GM12878 (cell line): Measurements from ENCODE around the gene DNAH1. TPM values are rescaled to one million over a fixed set of nuclear protein-coding genes. Genes with fewer than 3 reads are reported as not detected.

ENCODE experiments used
- CHD2 ChIP-seq: IDR thresholded peaks from 2 replicates; pipeline ENCODE4 v1.6.1; 2011; ENCODE audit warnings: low read depth, low read length, improper control_type of control experiment, borderline replicate concordance
- CREB1 ChIP-seq: IDR thresholded peaks from 2 replicates; pipeline ENCODE4 v1.6.1; 2012; ENCODE audit warnings: low read depth, mild to moderate bottlenecking, inconsistent platforms
- IKZF2 ChIP-seq, 2 experiments: fragments of 450-650 bp; IDR thresholded peaks; 2 replicates each; pipeline ENCODE4 v1.6.1; 2017; ENCODE audit warnings: mild to moderate bottlenecking in 2 of 2, moderate library complexity in 2 of 2
- JUNB ChIP-seq: IDR thresholded peaks from 2 replicates; pipeline ENCODE4 v1.6.1; 2016; ENCODE audit warnings: antibody characterized with exemption, mild to moderate bottlenecking
- MXI1 ChIP-seq: fragments of 150-350 bp; IDR thresholded peaks from 2 replicates; pipeline ENCODE4 v1.6.1; 2011; ENCODE audit warnings: low read depth, mild to moderate bottlenecking, inconsistent platforms, low read length, improper control_type of control experiment
- MYC ChIP-seq: IDR thresholded peaks from 2 replicates; pipeline ENCODE4 v1.6.1; 2011; ENCODE audit warnings: mild to moderate bottlenecking, low read length, moderate library complexity, inconsistent platforms; ENCODE audit not compliant: insufficient read depth, insufficient replicate concordance, insufficient read length, severe bottlenecking
- POLR2AphosphoS5 ChIP-seq: IDR thresholded peaks from 2 replicates; pipeline ENCODE4 v1.6.1; 2011; ENCODE audit warnings: mild to moderate bottlenecking, low read length, inconsistent platforms
- RAD21 ChIP-seq: IDR thresholded peaks from 2 replicates; pipeline ENCODE4 v1.6.1; 2011; ENCODE audit warnings: mild to moderate bottlenecking, low read depth, low read length, moderate library complexity; ENCODE audit not compliant: insufficient read depth
- SMC3 ChIP-seq: IDR thresholded peaks from 2 replicates; pipeline ENCODE4 v1.6.1; 2011; ENCODE audit warnings: low read length, improper control_type of control experiment, borderline replicate concordance
- SREBF2 ChIP-seq: IDR thresholded peaks from 2 replicates; pipeline ENCODE4 v1.6.1; 2012; ENCODE audit warnings: mild to moderate bottlenecking, low read length
- SUPT20H ChIP-seq: IDR thresholded peaks from 2 replicates; pipeline ENCODE4 v1.6.1; 2011; ENCODE audit warnings: low read depth, mild to moderate bottlenecking, low read length, moderate library complexity, borderline replicate concordance; ENCODE audit not compliant: control insufficient read depth
- TAF1 ChIP-seq: IDR thresholded peaks from 2 replicates; pipeline ENCODE4 v1.6.1; 2011; ENCODE audit warnings: mild to moderate bottlenecking, low read depth, low read length, borderline replicate concordance
- TCF3 ChIP-seq: IDR thresholded peaks from 2 replicates; pipeline ENCODE4 v1.6.1; 2012; ENCODE audit warnings: low read depth, mild to moderate bottlenecking, low read length, borderline replicate concordance; ENCODE audit not compliant: insufficient read depth
- ZNF384 ChIP-seq: IDR thresholded peaks from 2 replicates; pipeline ENCODE4 v1.6.1; 2012; ENCODE audit warnings: low read depth, mild to moderate bottlenecking, low read length, improper control_type of control experiment, borderline replicate concordance
- ZNF687 ChIP-seq: fragments of 450-650 bp; IDR thresholded peaks from 2 replicates; pipeline ENCODE4 v1.6.1; 2017; ENCODE audit warnings: mild to moderate bottlenecking, moderate library complexity
- polyA plus RNA-seq, 11 experiments: library from polyadenylated mRNA; depleted of rRNA in 4 of 11; unstranded in 6 of 11; stranded (reverse) in 5 of 11; fragments of >200 nt; fragmentation: Nextera tagmentation in 4 of 11; fragmentation: Illumina TruSeq in 1 of 11; extraction: Ambion mirVana in 4 of 11; extraction: Trizol in 1 of 11; gene quantifications; 1 replicate in 1 of 11; 2 replicates in 10 of 11; pipeline versions ENCODE4 v1.2.1 to v1.2.3, GENCODE V29; 2011 to 2016; ENCODE audit warnings: inconsistent platforms in 2 of 11, missing spikeins in 2 of 11, low read depth in 1 of 11
- total RNA-seq, 4 experiments: library from RNA; depleted of rRNA in 3 of 4; stranded (reverse); fragments of >200 nt in 3 of 4; fragmentation: Illumina TruSeq in 1 of 4; extraction: Trizol in 1 of 4; gene quantifications; 2 replicates each; pipeline versions ENCODE4 v1.2.1 to v1.2.3, GENCODE V29; 2013 to 2021
- TF ChIP-seq, protein P1 (sequence below): fragments of 450-650 bp; IDR thresholded peaks from 2 replicates; pipeline ENCODE4 v1.6.1; 2014; ENCODE audit warnings: mild to moderate bottlenecking
- TF ChIP-seq, protein P2 (sequence below): IDR thresholded peaks from 2 replicates; pipeline ENCODE4 v1.6.1; 2011; ENCODE audit warnings: mild to moderate bottlenecking, low read depth, low read length, moderate library complexity; ENCODE audit not compliant: insufficient replicate concordance
- TF ChIP-seq, protein P3 (sequence below): fragments of 450-650 bp; IDR thresholded peaks from 2 replicates; pipeline ENCODE4 v1.6.1; 2017; ENCODE audit warnings: mild to moderate bottlenecking, moderate library complexity

The DNAH1 gene
- total and polyA plus RNA-seq, 10 of the 15 experiments (the other 5 are each of a cell fraction or from before 2014, with no cell fraction given) = 0.31 to 5.8 (median 2.7) TPM

DNA sequence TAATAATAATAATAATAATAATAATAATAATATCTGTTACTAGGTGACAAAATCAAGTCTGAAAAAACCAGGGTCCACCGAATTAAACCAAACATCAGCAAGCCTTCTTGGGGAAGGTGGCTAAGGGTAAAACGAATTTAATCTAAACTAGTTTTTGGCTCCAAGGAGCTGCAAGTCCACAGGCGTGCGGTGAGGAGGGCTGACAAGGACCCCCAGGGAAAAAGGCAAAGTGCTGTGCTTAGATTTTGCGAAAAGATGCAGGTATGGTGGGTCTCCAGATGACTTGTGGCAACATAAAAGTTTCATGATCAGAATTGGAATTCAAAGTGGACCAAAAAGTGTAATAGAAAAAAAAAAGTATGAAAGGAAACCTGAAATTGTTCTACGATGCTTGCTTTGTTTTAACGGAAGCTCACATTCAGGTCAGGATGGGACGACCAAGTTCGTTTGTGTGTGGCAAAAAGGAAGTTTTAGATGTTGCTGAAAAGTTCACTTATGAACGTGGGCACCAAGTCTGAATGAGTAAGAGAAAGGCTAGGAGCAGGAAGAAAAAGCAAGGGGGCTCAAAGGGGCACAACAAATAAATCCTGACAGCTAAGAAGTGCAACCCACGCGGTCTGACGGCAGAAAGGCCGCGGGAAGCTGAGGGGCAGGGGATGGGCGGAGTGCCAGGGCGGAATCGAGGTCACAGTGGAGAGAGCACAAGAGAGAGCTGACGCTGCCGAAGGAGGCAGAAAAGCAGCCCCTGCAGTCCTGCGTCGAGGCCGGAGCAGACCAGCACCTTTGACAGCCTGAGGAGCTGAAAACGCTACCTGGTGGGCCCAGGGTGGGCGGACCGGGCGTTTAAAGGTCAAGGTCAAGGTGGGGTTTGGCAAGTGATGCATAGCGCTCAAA, 38.8 kb upstream of the DNAH1 start (continued):
- TF ChIP-seq TAF1 = peak; percentile 60; the same call in 1 of the 2 replicates
- TF ChIP-seq, protein P1, sequence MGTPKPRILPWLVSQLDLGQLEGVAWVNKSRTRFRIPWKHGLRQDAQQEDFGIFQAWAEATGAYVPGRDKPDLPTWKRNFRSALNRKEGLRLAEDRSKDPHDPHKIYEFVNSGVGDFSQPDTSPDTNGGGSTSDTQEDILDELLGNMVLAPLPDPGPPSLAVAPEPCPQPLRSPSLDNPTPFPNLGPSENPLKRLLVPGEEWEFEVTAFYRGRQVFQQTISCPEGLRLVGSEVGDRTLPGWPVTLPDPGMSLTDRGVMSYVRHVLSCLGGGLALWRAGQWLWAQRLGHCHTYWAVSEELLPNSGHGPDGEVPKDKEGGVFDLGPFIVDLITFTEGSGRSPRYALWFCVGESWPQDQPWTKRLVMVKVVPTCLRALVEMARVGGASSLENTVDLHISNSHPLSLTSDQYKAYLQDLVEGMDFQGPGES = no peak
- peak; percentile 55; the same call in 1 of the 2 replicates for TF ChIP-seq CREB1
- TF ChIP-seq, protein P2, sequence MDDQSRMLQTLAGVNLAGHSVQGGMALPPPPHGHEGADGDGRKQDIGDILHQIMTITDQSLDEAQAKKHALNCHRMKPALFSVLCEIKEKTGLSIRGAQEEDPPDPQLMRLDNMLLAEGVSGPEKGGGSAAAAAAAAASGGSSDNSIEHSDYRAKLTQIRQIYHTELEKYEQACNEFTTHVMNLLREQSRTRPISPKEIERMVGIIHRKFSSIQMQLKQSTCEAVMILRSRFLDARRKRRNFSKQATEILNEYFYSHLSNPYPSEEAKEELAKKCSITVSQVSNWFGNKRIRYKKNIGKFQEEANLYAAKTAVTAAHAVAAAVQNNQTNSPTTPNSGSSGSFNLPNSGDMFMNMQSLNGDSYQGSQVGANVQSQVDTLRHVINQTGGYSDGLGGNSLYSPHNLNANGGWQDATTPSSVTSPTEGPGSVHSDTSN = no peak
- TF ChIP-seq IKZF2 (IDR thresholded peaks at IDR 0.05) = 0 out of 4 replicates have a peak, but pooled peaks of 1 of the 2 experiments have one; percentile 11
- no peak for TF ChIP-seq SUPT20H
- TF ChIP-seq CHD2 = no peak
- no peak for TF ChIP-seq JUNB
- TF ChIP-seq TCF3 = 0 out of 2 replicates have a peak, but pooled peaks have one; percentile 46
- no peak for TF ChIP-seq SREBF2
- no peak for TF ChIP-seq ZNF384
- TF ChIP-seq ZNF687 = peak; percentile 11; the same call in 1 of the 2 replicates
- TF ChIP-seq RAD21 = no peak
- peak; percentile 91 for TF ChIP-seq POLR2AphosphoS5
- peak; percentile 82 for TF ChIP-seq MXI1
- TF ChIP-seq SMC3 = no peak
- TF ChIP-seq, protein P3, sequence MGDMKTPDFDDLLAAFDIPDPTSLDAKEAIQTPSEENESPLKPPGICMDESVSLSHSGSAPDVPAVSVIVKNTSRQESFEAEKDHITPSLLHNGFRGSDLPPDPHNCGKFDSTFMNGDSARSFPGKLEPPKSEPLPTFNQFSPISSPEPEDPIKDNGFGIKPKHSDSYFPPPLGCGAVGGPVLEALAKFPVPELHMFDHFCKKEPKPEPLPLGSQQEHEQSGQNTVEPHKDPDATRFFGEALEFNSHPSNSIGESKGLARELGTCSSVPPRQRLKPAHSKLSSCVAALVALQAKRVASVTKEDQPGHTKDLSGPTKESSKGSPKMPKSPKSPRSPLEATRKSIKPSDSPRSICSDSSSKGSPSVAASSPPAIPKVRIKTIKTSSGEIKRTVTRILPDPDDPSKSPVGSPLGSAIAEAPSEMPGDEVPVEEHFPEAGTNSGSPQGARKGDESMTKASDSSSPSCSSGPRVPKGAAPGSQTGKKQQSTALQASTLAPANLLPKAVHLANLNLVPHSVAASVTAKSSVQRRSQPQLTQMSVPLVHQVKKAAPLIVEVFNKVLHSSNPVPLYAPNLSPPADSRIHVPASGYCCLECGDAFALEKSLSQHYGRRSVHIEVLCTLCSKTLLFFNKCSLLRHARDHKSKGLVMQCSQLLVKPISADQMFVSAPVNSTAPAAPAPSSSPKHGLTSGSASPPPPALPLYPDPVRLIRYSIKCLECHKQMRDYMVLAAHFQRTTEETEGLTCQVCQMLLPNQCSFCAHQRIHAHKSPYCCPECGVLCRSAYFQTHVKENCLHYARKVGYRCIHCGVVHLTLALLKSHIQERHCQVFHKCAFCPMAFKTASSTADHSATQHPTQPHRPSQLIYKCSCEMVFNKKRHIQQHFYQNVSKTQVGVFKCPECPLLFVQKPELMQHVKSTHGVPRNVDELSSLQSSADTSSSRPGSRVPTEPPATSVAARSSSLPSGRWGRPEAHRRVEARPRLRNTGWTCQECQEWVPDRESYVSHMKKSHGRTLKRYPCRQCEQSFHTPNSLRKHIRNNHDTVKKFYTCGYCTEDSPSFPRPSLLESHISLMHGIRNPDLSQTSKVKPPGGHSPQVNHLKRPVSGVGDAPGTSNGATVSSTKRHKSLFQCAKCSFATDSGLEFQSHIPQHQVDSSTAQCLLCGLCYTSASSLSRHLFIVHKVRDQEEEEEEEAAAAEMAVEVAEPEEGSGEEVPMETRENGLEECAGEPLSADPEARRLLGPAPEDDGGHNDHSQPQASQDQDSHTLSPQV = no peak
- TF ChIP-seq MYC = peak; percentile 69
- TF ChIP-seq, all 136 proteins: peak for 20
